Omental fat pad (tissue), 4 donors: ENCODE measurements around the gene EBF3. TPM values are rescaled to one million over a fixed set of nuclear protein-coding genes. Genes with fewer than 3 reads are reported as not detected.

ENCODE experiments used
- ATAC-seq: fragments of 150-250 bp; one replicate; pipeline ENCODE4 v1.9.1; 2016; ENCODE audit warnings: mild to moderate bottlenecking, moderate library complexity; ENCODE audit not compliant: low FRiP score
- DNase-seq: peaks from one replicate; pipeline ENCODE4 v3.0.0-alpha.2; 2019; ENCODE audit warnings: low spot score
- total RNA-seq, 4 donors: library from RNA; depleted of rRNA; stranded (reverse); fragments of >200 nt; gene quantifications; one replicate each; pipeline ENCODE4 v1.1.0, GENCODE V29; 2016
- TF ChIP-seq, protein P1 (sequence below), 3 donors: fragments of 450-650 bp; IDR thresholded peaks; one replicate each; pipeline ENCODE4 v1.5.1; 2016 to 2017; ENCODE audit warnings: antibody characterized with exemption in 3 of 3, mild to moderate bottlenecking in 3 of 3, moderate library complexity in 2 of 3

Gene EBF3
- total RNA-seq, 4 donors from 2014 or later = 4.0 to 50.8 (median 18.8) TPM

DNA sequence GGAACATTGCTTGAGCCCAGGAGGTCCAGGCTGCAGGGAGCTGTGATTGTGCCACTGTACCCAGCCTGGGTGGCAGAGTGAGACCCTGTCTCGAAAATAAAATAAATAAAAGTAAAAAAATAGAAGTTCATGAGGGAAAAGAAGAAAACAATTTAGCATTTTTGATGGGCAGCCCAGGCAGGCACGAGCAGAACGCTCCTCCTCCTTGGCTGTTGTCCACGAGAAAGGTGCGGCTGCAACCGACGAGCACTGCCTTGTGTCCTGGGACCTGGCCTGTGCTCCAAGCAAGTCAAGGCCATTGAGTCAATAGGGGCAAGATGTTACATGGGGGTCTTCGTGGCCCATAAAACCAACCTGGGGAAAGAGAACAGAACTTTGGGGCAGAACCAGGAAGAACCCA, 25.6 kb downstream of the EBF3 start:
- DNase-seq = no peak
- TF ChIP-seq, protein P1, sequence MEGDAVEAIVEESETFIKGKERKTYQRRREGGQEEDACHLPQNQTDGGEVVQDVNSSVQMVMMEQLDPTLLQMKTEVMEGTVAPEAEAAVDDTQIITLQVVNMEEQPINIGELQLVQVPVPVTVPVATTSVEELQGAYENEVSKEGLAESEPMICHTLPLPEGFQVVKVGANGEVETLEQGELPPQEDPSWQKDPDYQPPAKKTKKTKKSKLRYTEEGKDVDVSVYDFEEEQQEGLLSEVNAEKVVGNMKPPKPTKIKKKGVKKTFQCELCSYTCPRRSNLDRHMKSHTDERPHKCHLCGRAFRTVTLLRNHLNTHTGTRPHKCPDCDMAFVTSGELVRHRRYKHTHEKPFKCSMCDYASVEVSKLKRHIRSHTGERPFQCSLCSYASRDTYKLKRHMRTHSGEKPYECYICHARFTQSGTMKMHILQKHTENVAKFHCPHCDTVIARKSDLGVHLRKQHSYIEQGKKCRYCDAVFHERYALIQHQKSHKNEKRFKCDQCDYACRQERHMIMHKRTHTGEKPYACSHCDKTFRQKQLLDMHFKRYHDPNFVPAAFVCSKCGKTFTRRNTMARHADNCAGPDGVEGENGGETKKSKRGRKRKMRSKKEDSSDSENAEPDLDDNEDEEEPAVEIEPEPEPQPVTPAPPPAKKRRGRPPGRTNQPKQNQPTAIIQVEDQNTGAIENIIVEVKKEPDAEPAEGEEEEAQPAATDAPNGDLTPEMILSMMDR (IDR thresholded peaks at IDR 0.05) = no peak
- ATAC-seq = no peak

DNA sequence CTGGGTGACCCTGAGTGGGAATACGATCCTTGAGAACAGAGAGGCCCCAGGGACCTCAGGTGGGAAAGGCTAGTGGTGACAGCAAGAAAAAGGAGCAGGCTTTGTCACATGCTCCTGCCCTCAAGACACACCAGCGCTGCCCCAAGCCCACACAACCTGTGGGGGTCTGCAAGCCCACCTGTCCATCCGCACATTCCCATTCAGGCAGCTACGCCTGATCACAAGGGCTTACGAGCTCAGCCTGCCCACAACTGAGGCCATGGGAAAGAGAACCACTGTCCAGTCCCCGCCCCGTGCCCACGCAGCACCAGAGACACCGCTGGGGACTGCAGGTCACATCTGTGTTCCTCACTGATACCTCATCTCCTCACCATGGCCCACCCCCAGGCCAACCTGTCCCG, 26.7 kb downstream of the EBF3 start:
- DNase-seq (no peak), ATAC-seq (no peak)
- TF ChIP-seq, protein P1 (IDR thresholded peaks at IDR 0.05) = no peak

- DNase-seq = no peak
- TF ChIP-seq, protein P1 (IDR thresholded peaks at IDR 0.05) = no peak
- ATAC-seq = no peak
These were observed 27.2 kb downstream of the EBF3 start for GRCh38 chr10:129936923-129937300.

- ATAC-seq (no peak), DNase-seq (no peak)
- TF ChIP-seq, protein P1 (IDR thresholded peaks at IDR 0.05) = no peak
These were observed 27.7 kb downstream of the EBF3 start for GRCh38 chr10:129936266-129936922.

DNA sequence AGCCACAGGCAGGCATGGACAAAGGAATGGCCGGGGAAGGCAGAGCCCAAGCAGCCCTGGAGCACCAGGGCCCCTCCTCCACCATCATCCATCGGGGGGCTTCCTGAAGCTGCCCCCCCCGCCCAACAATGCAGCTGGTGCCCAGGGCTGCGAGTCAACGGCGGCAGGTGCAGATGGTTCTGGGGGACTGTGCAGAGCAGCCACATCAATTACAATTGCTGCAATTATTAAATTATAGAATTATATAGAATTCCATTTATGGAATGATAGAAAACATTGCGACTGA, 28.3 kb downstream of the EBF3 start:
- ATAC-seq (no peak), DNase-seq (no peak)
- TF ChIP-seq, protein P1 (IDR thresholded peaks at IDR 0.05) = no peak

GRCh38 chr10:129935102-129935866, 28.8 kb downstream of the EBF3 start:
- ATAC-seq = no peak

More at GRCh38 chr10:129935102-129935866, 28.8 kb downstream of the EBF3 start:
- TF ChIP-seq, protein P1 (IDR thresholded peaks at IDR 0.05) = no peak
- DNase-seq = no peak
